HCT116 (cell line): ENCODE results near the gene CDR2. TPM values are rescaled to one million over a fixed set of nuclear protein-coding genes. Genes with fewer than 3 reads are reported as not detected.
A peak's percentile ranks its signal among the peaks of the same experiment; 100 is the strongest.

Source experiments
- ATAC-seq: fragments of 200-7000 bp; cut with Tn5 transposase; 2 replicates; pipeline ENCODE4 v1.9.1; 2020; ENCODE audit warnings: mild to moderate bottlenecking, moderate library complexity
- BruUV-seq: library from RNA; stranded (reverse); fragments of 400-500 nt; replicated peaks from 2 replicates; lab custom pipeline; 2021; lab: Mats Ljungman, UMichigan
- CTCF ChIA-PET: fragments of 300-600 bp; sonication (Branson Sonifier 250); formaldehyde crosslinking; loops from one replicate; lab custom pipeline; 2021; ENCODE audit warnings: antibody characterized with exemption; lab: Charles Lee
- POLR2A ChIA-PET: fragments of 300-600, 350-600 bp; sonication (Branson Sonifier 250); formaldehyde crosslinking; loops from one replicate; lab custom pipeline; 2021; ENCODE audit warnings: antibody characterized with exemption; lab: Charles Lee
- RAD21 ChIA-PET, 2 experiments: fragments of 300-600 bp; sonication (Branson Sonifier 250); formaldehyde crosslinking; loops; one replicate each; lab custom pipeline; 2023; ENCODE audit warnings: low total read pairs in 2 of 2; ENCODE audit not compliant: uncharacterized antibody in 2 of 2, unreplicated experiment in 2 of 2, low non-redundant PET in 1 of 2; lab: Charles Lee
- DNase-seq: peaks from one replicate; pipeline ENCODE4 v3.0.0-alpha.2; 2010; ENCODE audit warnings: low read depth, low spot score
- H2AFZ ChIP-seq: fragments of 200-600 bp; shearing (Covaris generic), sonication (generic); 2 replicates; pipeline ENCODE4 v1.6.1; 2017; ENCODE audit warnings: low read depth, mixed run types, mixed read lengths, antibody characterized with exemption, low read length; ENCODE audit not compliant: poor library complexity, severe bottlenecking
- H3K27ac ChIP-seq: 2 replicates; pipeline ENCODE4 v1.5.1; 2012; ENCODE audit warnings: low read depth, low read length
- H3K27me3 ChIP-seq: fragments of 200-600 bp; sonication (generic); 2 replicates; pipeline ENCODE4 v1.6.1; 2016; ENCODE audit warnings: mixed run types, low read length, mixed read lengths; ENCODE audit not compliant: insufficient read depth
- H3K36me3 ChIP-seq, 2 experiments: fragments of 200-500 bp in 1 of 2; fragments of 200-600 bp in 1 of 2; sonication (Bioruptor generic) in 1 of 2; sonication (generic) in 1 of 2; 2 replicates each; pipeline versions ENCODE4 v1.5.1 to v1.6.1; 2014 to 2016; ENCODE audit warnings: low read length in 2 of 2, inconsistent platforms in 1 of 2, mixed read lengths in 1 of 2, mixed run types in 1 of 2; ENCODE audit not compliant: insufficient read depth in 2 of 2, control insufficient read depth in 1 of 2
- H3K4me1 ChIP-seq, 2 experiments: fragments of 200-600 bp in 1 of 2; sonication (generic) in 1 of 2; 2 replicates each; pipeline versions ENCODE4 v1.5.1 to v1.6.1; 2012 to 2017; ENCODE audit warnings: low read length in 2 of 2, inconsistent platforms in 1 of 2, mild to moderate bottlenecking in 1 of 2, mixed read lengths in 1 of 2, mixed run types in 1 of 2, moderate library complexity in 1 of 2; ENCODE audit not compliant: insufficient read depth in 2 of 2, control insufficient read depth in 1 of 2
- H3K4me2 ChIP-seq: fragments of 200-600 bp; sonication (generic); 2 replicates; pipeline ENCODE4 v1.6.1; 2017; ENCODE audit warnings: mixed run types, low read length, mixed read lengths
- H3K4me3 ChIP-seq, 2 experiments: fragments of 200-600 bp in 1 of 2; sonication (generic) in 1 of 2; replicated peaks in 1 of 2; 2 replicates each; pipeline ENCODE4 v1.5.1; 2011 to 2016; ENCODE audit warnings: low read length in 2 of 2, control low read depth in 1 of 2, low read depth in 1 of 2, mild to moderate bottlenecking in 1 of 2, mixed read lengths in 1 of 2, mixed run types in 1 of 2
- H3K79me2 ChIP-seq: fragments of 200-600 bp; sonication (generic); 2 replicates; pipeline ENCODE4 v1.6.1; 2017; ENCODE audit warnings: mild to moderate bottlenecking, mixed run types, low read length, moderate library complexity, mixed read lengths; ENCODE audit not compliant: insufficient read depth
- H3K9ac ChIP-seq: fragments of 200-600 bp; sonication (generic); 2 replicates; pipeline ENCODE4 v1.6.1; 2016; ENCODE audit warnings: low read length, mixed read lengths
- H3K9me2 ChIP-seq: fragments of 200-600 bp; sonication (generic), shearing (Covaris generic); 2 replicates; pipeline ENCODE4 v1.6.1; 2017; ENCODE audit warnings: mixed run types, mild to moderate bottlenecking, moderate library complexity; ENCODE audit not compliant: insufficient read depth
- H3K9me3 ChIP-seq, 2 experiments: fragments of 200-500 bp in 1 of 2; fragments of 200-600 bp in 1 of 2; sonication (Bioruptor generic) in 1 of 2; sonication (generic) in 1 of 2; 2 replicates each; pipeline ENCODE4 v1.6.1; 2014 to 2017; ENCODE audit warnings: low read length in 2 of 2, mixed read lengths in 2 of 2, inconsistent platforms in 1 of 2, low read depth in 1 of 2, mild to moderate bottlenecking in 1 of 2, mixed run types in 1 of 2, moderate library complexity in 1 of 2; ENCODE audit not compliant: control insufficient read depth in 1 of 2, insufficient read depth in 1 of 2
- H4K20me1 ChIP-seq: fragments of 200-600 bp; sonication (generic), shearing (Covaris generic); 2 replicates; pipeline ENCODE4 v1.6.1; 2017; ENCODE audit warnings: mixed run types, mild to moderate bottlenecking, moderate library complexity; ENCODE audit not compliant: insufficient read depth
- CTCF ChIP-seq, 3 experiments: fragments of 200-600 bp in 1 of 3; sonication (generic) in 1 of 3; IDR thresholded peaks in 2 of 3; conservative IDR thresholded peaks in 1 of 3; 2 replicates each; pipeline ENCODE4 v1.5.1; 2012 to 2017; ENCODE audit warnings: low read depth in 2 of 3, low read length in 2 of 3, antibody characterized with exemption in 1 of 3, borderline replicate concordance in 1 of 3, control low read depth in 1 of 3, mild to moderate bottlenecking in 1 of 3, mixed read lengths in 1 of 3, mixed run types in 1 of 3, moderate library complexity in 1 of 3; ENCODE audit not compliant: insufficient read depth in 1 of 3
- EZH2 ChIP-seq: fragments of 200-600 bp; sonication (generic); IDR thresholded peaks from 2 replicates; pipeline ENCODE4 v1.6.1; 2017; ENCODE audit warnings: antibody characterized with exemption, mixed run types
- EZH2phosphoT487 ChIP-seq: fragments of 200-600 bp; IDR thresholded peaks from 2 replicates; pipeline ENCODE4 v1.6.1; 2018; ENCODE audit warnings: antibody characterized with exemption, borderline replicate concordance
- RAD21 ChIP-seq: IDR thresholded peaks from 2 replicates; pipeline ENCODE4 v1.6.1; 2012; ENCODE audit warnings: low read depth, mild to moderate bottlenecking
- intact Hi-C: fragments of 100-400 bp; cut with micrococcal nuclease; formaldehyde crosslinking; loops from 2 replicates; pipeline ENCODE4 v1.10.0; 2022
- total RNA-seq: library from RNA; stranded (reverse); gene quantifications from one replicate; pipeline ENCODE4 v1.2.1, GENCODE V29; 2021; ENCODE audit not compliant: unreplicated experiment
- TF ChIP-seq, protein P1 (sequence below): IDR thresholded peaks from 2 replicates; pipeline ENCODE4 v1.6.1; 2011; ENCODE audit warnings: mild to moderate bottlenecking, low read length, moderate library complexity; ENCODE audit not compliant: insufficient replicate concordance; ENCODE audit errors: extremely low read depth

CDR2 gene
- total RNA-seq, 1 experiment from 2014 or later: 27.3 TPM

DNA sequence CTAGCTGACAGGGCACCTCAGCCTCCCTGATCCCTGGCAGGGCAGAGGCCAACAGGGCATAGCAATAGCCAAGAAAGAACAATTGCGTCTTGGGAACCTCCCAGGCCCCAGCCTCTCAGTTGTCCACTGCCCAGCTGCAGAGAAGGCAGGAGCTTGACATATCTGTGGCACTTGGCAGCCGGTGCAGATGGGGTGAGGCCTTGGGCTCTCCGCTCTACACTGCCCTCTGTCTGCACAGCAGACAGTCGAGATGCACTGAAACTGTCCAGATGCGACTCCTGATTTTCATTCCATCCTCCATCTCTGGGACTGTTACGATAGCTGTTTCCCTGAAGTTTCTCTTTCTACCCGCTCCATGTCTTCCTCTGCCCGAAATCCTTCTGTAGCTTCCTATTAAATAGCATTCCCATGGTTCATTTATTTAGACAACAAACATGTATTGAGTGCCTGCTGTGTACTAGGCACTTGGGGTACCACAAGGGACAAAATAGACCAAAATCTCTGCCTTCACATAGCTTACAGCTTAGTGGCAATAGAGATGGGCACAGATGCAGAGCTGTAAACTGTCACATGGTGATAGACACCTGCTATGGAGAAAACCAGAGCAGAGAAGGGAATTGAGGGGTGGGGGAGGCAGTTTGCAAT lies 73.9 kb downstream of the CDR2 start:
- RAD21 ChIA-PET: interaction anchor here (0.6 to 1.5 kb wide), 4 partner anchors 11 to 185 kb away, joined by 3 to 6 read pairs (median 5); partner anchors contain the start of gene EEF2K (in 1 of the 2)
- H4K20me1 ChIP-seq: no peaks in the 10 kb centered on the region; the same call in 1 of the 2 replicates
- no peaks in the 10 kb centered on the region for H3K27me3 ChIP-seq
- no peak for DNase-seq
- H3K9me2 ChIP-seq: no peaks in the 10 kb centered on the region
- H3K9me3 ChIP-seq: no peaks in the 10 kb centered on the region
- TF ChIP-seq, protein P1, sequence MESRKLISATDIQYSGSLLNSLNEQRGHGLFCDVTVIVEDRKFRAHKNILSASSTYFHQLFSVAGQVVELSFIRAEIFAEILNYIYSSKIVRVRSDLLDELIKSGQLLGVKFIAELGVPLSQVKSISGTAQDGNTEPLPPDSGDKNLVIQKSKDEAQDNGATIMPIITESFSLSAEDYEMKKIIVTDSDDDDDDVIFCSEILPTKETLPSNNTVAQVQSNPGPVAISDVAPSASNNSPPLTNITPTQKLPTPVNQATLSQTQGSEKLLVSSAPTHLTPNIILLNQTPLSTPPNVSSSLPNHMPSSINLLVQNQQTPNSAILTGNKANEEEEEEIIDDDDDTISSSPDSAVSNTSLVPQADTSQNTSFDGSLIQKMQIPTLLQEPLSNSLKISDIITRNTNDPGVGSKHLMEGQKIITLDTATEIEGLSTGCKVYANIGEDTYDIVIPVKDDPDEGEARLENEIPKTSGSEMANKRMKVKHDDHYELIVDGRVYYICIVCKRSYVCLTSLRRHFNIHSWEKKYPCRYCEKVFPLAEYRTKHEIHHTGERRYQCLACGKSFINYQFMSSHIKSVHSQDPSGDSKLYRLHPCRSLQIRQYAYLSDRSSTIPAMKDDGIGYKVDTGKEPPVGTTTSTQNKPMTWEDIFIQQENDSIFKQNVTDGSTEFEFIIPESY: no peak
- TF ChIP-seq EZH2phosphoT487 (no peak), EZH2 (no peak), CTCF (IDR thresholded peaks at IDR 0.05 in 2 of 3, conservative IDR thresholded peaks at IDR 0.05 in 1 of 3; ENCODE audit: borderline replicate concordance in 1 of 3, insufficient read depth in 1 of 3, low read depth in 2 of 3, low read length in 2 of 3) (peak; percentile 58 to 78 (median 66); a peak in 5 of 6 replicates), RAD21 (peak; percentile 53)
- TF ChIP-seq, all 23 proteins: peak for 2
- H3K4me2 ChIP-seq: 0 out of 2 replicates have a peak overlapping the region, but pooled peaks have one; percentile 4
- no peak overlapping the region for H3K27ac ChIP-seq
- peak; percentile 25 for ATAC-seq
- no peak overlapping the region for H3K4me3 ChIP-seq
- ChIA-PET CTCF (interaction anchor here (1.2 to 1.3 kb wide), 8 partner anchors 10 to 111 kb away, joined by 3 to 7 read pairs (median 4); no protein-coding TSS in a partner anchor), POLR2A (no interaction called here)
- H3K36me3 ChIP-seq: peaks cover 3 to 19% of the 10 kb centered on the region in 2 experiments; a peak in 3 of 4 replicates
- H3K79me2 ChIP-seq: peaks cover 78% of the 10 kb centered on the region
- peaks cover 6 to 19% of the 10 kb centered on the region in 2 experiments; a peak in 3 of 4 replicates for H3K4me1 ChIP-seq
- no TSS peak for BruUV-seq
- intact Hi-C loops: no loop called here
- no peak overlapping the region for H2AFZ ChIP-seq
- no peak overlapping the region for H3K9ac ChIP-seq
